GM12892 (cell line): ENCODE data around the gene RELN.

Source experiments
- POLR2A ChIP-seq: IDR thresholded peaks from 2 replicates; pipeline ENCODE4 v1.6.1; 2011; ENCODE audit warnings: low read depth, low read length, control low read depth
- POLR2AphosphoS5 ChIP-seq: IDR thresholded peaks from 2 replicates; pipeline ENCODE4 v1.6.1; 2011; ENCODE audit warnings: low read depth, low read length, control low read depth

DNA sequence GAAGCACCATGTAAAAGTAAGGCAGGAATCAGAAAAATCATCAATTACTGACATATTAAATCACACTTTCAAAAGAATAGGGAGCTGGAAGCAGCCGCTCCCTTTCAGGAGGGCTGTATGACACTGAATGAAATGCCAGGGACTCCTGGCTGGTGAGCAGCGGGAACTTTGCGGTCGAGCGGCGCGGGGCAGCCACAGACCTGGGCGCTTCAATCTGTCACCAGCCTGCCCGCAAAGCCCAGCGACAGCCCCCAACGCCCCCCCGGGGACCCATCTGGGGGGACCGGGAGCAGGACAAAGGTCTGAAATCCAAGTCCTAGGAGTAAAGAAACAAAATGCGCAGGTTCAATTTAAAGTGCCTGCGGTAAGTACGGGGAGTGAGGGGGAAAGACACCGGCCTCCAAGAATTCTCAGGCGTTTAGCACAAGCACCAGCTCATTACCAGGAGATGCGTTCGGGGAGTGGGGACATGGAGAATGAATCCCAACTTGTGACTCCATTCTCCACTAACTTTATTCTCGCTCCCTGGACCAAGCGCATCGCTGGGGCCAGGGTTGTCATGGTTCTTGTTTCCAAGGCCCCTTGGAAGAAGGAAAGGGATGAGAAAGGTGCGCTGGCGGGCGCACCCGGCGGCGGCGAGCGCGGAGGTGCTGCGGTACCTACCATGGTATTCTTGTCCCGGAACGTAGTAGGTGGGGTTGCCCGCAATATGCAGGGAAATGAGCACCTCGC lies 824 bp downstream of the RELN start:
- no peak for TF ChIP-seq POLR2AphosphoS5
- no peak for TF ChIP-seq POLR2A
